HG02642 (cell line): ENCODE data around the gene KIF3C.
"Not testable (repeated sequence)": the region's sequence is repeated elsewhere in the genome, so short reads cannot be mapped to it uniquely, and the experiment has no call there.

Experiments
- ATAC-seq: cut with Tn5 transposase; IDR thresholded peaks from one replicate; pipeline ENCODE4 v1.9.1; 2021; ENCODE audit warnings: mild to moderate bottlenecking; ENCODE audit not compliant: unreplicated experiment, poor library complexity

KIF3C gene

DNA sequence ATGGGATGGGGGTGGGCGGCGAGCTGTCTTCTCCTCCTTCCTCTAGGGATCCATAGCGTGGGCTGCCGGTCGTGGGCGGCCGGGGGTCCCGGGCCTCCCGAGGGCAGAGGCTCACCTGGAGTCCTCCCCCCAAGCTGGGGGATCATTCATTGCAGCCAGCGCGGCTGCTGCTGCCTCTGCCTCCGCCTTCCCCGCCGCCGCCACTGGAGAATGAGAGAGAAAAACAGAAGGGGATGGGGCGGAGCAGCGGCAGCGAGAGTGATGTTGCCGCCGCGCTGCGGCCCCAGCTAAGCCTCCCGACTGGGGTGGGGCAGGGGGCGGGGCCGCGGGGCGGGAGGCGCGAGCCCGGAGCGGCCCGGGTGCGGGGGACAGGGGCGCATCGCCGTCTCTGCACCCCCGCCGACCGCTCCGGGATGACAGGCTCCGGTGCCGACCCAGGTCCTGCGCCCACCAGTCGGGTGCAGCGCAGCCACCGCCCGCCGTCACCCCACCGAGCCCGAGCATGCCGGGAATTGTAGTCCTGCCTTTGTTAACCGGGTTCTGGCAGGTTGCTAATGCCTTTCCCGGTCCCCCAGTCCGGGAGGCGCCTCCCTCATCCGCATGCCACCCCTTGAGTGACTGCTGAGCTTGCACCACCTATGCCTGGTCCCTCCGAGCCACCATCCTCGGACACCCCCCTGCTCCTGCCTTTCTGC lies at the start of gene KIF3C:
TSS of gene KIF3C (minus strand) at position 225 of the 695 bp plus-strand sequence. CDS start 580 bp downstream, outside the sequence.
- ATAC-seq, result peak; percentile 76

DNA sequence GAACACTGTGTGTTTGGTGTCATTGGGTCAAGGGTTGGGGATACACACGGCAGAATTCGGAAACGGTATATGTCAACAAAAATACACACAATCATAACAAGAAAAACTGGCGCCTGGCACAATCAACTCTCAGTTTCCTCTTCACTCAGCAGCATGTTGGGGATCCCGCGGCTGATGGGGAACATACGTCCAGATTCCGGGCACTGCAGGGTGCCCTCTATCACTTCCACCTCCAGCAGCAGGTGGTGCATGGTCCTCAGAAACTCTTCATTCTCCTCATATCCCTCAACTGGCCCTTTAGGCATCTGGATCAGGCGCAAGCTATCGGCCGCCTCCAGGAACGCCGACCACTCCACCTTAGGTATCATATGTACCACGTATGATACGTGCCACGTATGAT lies 45.8 kb upstream of the KIF3C start:
- ATAC-seq, result not testable (repeated sequence)

DNA sequence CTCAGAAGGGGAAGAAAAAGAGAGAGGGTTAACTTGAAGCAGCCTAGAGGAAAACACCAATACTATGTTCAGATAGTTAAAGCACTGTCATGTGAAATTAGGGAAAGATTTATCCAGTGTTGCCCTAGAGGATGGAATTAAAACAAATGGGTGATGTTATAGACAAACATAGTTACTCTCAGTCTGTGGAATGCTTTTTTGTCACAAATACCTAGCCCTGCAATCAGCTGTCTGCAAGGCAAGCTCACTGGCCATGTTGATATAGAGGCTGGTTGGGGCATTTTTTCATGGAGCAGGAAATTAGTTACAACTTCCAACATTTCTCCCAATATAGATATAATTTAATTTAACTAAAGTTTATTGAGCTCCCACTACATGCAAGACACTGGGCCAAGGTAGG lies 43.2 kb upstream of the KIF3C start:
- ATAC-seq, result no peak

GRCh38 chr2:26024260-26024659 lies 42.0 kb upstream of the KIF3C start:
- ATAC-seq, result no peak

- ATAC-seq, result no peak
Observed at GRCh38 chr2:26020231-26020640, 37.9 kb upstream of the KIF3C start.

- peak; percentile 51 for ATAC-seq
Observed at GRCh38 chr2:26018184-26019055, 36.1 kb upstream of the KIF3C start.

DNA sequence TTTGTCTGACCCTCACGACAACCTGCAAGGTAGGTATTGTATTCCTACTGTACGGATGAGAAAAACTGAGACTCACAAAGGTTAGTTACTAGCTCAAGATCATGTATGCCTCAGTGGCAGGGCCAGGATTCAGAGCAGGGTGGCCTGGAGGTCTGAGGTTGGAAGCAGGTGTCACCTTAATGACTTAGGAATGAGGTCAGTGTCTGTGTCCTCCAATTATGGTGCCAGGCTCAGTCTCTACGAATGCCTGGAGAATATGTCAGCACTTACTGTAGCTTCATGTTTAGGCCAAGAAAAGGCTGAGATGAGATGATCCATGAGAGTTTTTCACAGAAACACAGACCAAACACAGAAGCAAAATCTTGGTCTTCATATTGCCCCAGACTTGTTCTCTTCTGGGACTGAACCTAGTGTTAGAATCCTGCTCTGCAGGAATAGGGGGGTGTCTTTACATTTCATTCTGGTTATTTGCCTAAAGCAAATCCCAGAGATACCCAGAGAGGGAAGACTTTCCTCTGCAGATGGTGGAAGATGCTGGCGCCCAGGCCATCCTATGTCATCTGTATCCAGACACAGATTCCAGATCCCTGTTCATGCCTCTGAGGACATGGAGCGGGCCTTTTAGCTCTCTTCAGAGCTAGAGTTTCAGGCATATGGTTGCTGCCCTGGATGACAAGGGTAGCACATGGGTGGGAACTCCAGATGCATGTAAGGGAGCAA lies 35.3 kb upstream of the KIF3C start:
- ATAC-seq, result no peak

GRCh38 chr2:26016706-26017045 lies 34.4 kb upstream of the KIF3C start:
- not testable (repeated sequence) for ATAC-seq

GRCh38 chr2:26016012-26016705 lies 33.9 kb upstream of the KIF3C start:
- no peak for ATAC-seq

- no peak for ATAC-seq
Observed at GRCh38 chr2:26013668-26014067, 31.4 kb upstream of the KIF3C start.

GRCh38 chr2:26011990-26012856 lies 29.9 kb upstream of the KIF3C start:
- no peak for ATAC-seq

DNA sequence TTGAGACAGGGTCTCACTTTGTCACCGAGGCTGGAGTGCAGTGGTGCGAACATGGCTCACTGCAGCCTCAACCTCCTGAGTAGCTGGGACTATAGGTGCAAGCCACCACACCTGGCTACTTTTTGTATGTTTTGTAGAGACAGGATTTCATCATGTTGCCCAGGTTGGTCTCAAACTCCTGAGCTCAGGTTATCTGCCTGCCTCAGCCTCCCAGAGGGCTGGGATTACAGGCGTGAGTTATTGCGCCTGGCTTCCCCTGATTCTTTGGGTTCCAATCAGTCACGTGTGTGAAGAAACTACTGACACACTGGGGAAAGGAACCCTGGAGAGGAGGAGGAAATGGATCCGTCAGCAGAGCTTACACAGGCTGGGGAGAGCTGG lies 29.3 kb upstream of the KIF3C start:
- no peak for ATAC-seq

DNA sequence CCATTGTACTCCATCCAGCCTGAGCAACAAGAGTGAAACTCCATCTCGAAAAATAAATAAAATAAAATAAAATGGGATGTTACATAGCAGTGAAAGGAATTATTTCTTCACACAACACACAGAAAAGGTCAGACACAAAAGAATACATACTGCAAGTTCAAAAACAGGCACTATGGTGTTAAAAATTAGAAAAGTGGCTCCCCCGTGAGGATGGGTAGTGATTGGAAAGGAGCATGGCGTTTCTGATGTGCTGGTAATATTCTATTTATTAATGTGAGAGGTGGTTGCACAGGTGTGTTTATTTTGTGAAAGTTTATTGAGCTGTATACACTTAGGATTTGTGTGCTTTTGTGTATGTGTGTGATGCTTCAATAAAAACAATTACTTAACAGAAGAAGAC lies 28.6 kb upstream of the KIF3C start:
- ATAC-seq, result no peak

GRCh38 chr2:26009567-26009963 lies 27.3 kb upstream of the KIF3C start:
- ATAC-seq, result no peak

GRCh38 chr2:26008851-26009566 lies 26.7 kb upstream of the KIF3C start:
- no peak for ATAC-seq

DNA sequence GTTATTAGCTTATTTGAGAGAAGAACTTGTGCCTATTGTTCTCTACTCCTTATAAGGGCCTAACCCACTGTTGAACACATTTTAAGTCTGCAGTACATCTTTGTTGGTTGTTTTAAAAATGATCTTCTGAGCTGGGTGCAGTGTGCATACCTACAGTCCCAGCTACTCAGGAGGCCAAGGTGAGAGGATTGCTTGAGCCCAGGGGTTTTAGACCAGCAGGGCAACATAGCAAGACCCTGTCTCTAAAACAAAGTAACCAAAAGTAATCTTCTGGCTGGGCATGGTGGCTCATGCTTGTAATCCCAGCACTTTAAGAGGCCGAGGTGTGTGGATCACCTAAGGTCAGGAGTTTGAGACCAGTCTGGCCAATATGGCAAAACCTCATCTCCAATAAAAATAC lies 25.8 kb upstream of the KIF3C start:
- ATAC-seq, result no peak

DNA sequence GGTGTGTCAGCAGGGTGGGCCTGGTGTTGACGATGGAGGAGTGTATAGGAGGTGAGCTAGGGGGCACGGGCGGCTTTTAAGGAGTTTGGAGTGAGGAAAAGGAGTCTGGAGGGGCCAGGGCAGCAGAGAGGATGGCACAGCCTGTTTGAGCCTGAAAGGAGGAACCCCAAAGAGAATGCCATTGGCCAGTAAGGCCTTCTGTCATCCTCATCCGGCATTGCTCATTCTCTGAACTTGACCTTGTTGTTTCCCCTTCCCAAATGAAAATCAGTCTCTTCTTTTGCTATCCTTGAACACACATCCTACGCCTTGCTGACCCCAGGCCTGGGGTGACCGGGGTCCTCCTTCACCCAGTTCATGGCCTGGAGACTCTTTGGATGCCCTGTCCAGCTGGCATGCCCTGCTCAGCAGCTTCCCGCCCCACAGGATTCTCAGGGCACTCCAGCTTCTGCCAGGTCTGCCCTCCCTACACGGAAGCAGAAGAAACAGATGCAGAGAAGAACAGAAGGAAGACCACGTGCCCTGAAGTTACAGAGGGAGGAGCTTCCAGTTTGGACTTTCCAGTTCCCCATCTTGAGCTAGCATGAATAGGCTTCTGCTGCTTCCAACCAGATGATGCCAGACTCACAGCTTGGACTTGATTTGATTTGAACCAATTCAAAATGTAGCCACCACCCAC lies 20.5 kb upstream of the KIF3C start:
- no peak for ATAC-seq

- no peak for ATAC-seq
Observed at GRCh38 chr2:26001743-26002351, 19.6 kb upstream of the KIF3C start.
